T-helper 1 cell treated with Interleukin-12 subunit alpha and Interleukin-12 subunit beta and Interleukin-4 antibody, amounts not matched to agents 30 μg/mL and 1 μg/mL, for 36 hours (primary cell): Measurements from ENCODE around the gene PLEKHA7.
"Not testable (repeated sequence)": the region's sequence is repeated elsewhere in the genome, so short reads cannot be mapped to it uniquely, and the experiment has no call there.

ENCODE experiments used
- H3K27ac Mint-ChIP-seq: one replicate; pipeline ENCODE4 v1.8.0; 2021; ENCODE audit warnings: mild to moderate bottlenecking, mixed read lengths
- H3K27me3 Mint-ChIP-seq: one replicate; pipeline ENCODE4 v1.8.0; 2021; ENCODE audit warnings: low read depth, mixed read lengths
- H3K36me3 Mint-ChIP-seq: one replicate; pipeline ENCODE4 v1.8.0; 2021; ENCODE audit warnings: low read depth, mixed read lengths
- H3K4me1 Mint-ChIP-seq: one replicate; pipeline ENCODE4 v1.8.0; 2021; ENCODE audit warnings: low read depth, mixed read lengths
- H3K4me3 Mint-ChIP-seq: one replicate; pipeline ENCODE4 v1.8.0; 2021; ENCODE audit warnings: mild to moderate bottlenecking, moderate library complexity, mixed read lengths
- H3K9me3 Mint-ChIP-seq: one replicate; pipeline ENCODE4 v1.8.0; 2021; ENCODE audit warnings: mixed read lengths

Gene PLEKHA7

GRCh38 chr11:16887887-16888286, 126.3 kb downstream of the PLEKHA7 start:
- not testable (repeated sequence) for H3K27ac Mint-ChIP-seq, H3K4me1 Mint-ChIP-seq, H3K4me3 Mint-ChIP-seq, H3K27me3 Mint-ChIP-seq, H3K36me3 Mint-ChIP-seq
- H3K9me3 Mint-ChIP-seq, result peaks cover 16% of the 10 kb centered on the region

GRCh38 chr11:16883174-16883573, 131.0 kb downstream of the PLEKHA7 start:
- Mint-ChIP-seq H3K9me3 (no peaks in the 10 kb centered on the region), H3K27ac (no peak overlapping the region), H3K4me1 (no peaks in the 10 kb centered on the region), H3K4me3 (no peak overlapping the region), H3K36me3 (no peaks in the 10 kb centered on the region), H3K27me3 (no peaks in the 10 kb centered on the region)

- Mint-ChIP-seq H3K27ac (no peak overlapping the region), H3K27me3 (peaks cover 3% of the 10 kb centered on the region), H3K4me1 (no peaks in the 10 kb centered on the region), H3K4me3 (no peak overlapping the region), H3K36me3 (no peaks in the 10 kb centered on the region), H3K9me3 (no peaks in the 10 kb centered on the region)
Observed at GRCh38 chr11:16881766-16882165, 132.4 kb downstream of the PLEKHA7 start.

- no peak overlapping the region for H3K4me3 Mint-ChIP-seq
- H3K4me1 Mint-ChIP-seq, result no peaks in the 10 kb centered on the region
- H3K27ac Mint-ChIP-seq, result no peak overlapping the region
- H3K9me3 Mint-ChIP-seq, result no peaks in the 10 kb centered on the region
- H3K27me3 Mint-ChIP-seq, result peaks cover 3% of the 10 kb centered on the region
- no peaks in the 10 kb centered on the region for H3K36me3 Mint-ChIP-seq
Observed at GRCh38 chr11:16881074-16881709, 133.0 kb downstream of the PLEKHA7 start.

GRCh38 chr11:16880184-16880801, 133.9 kb downstream of the PLEKHA7 start:
- Mint-ChIP-seq H3K4me1 (no peaks in the 10 kb centered on the region), H3K27ac (no peak overlapping the region), H3K4me3 (no peak overlapping the region), H3K36me3 (no peaks in the 10 kb centered on the region), H3K27me3 (peaks cover 3% of the 10 kb centered on the region), H3K9me3 (no peaks in the 10 kb centered on the region)

GRCh38 chr11:16879690-16880089, 134.5 kb downstream of the PLEKHA7 start:
- Mint-ChIP-seq H3K27ac (no peak overlapping the region), H3K4me1 (no peaks in the 10 kb centered on the region), H3K27me3 (peaks cover 3% of the 10 kb centered on the region), H3K9me3 (no peaks in the 10 kb centered on the region), H3K36me3 (no peaks in the 10 kb centered on the region), H3K4me3 (no peak overlapping the region)

- Mint-ChIP-seq H3K4me1 (no peaks in the 10 kb centered on the region), H3K9me3 (no peaks in the 10 kb centered on the region), H3K36me3 (no peaks in the 10 kb centered on the region), H3K27ac (no peak overlapping the region), H3K27me3 (peaks cover 6% of the 10 kb centered on the region), H3K4me3 (no peak overlapping the region)
Observed at GRCh38 chr11:16876837-16877236, 137.4 kb downstream of the PLEKHA7 start.

GRCh38 chr11:16876053-16876752, 138.0 kb downstream of the PLEKHA7 start:
- no peaks in the 10 kb centered on the region for H3K4me1 Mint-ChIP-seq
- peaks cover 6% of the 10 kb centered on the region for H3K27me3 Mint-ChIP-seq
- H3K9me3 Mint-ChIP-seq, result no peaks in the 10 kb centered on the region

GRCh38 chr11:16874275-16874975, 139.8 kb downstream of the PLEKHA7 start:
- Mint-ChIP-seq H3K36me3 (no peaks in the 10 kb centered on the region), H3K9me3 (no peaks in the 10 kb centered on the region)

More at GRCh38 chr11:16876053-16876752, 138.0 kb downstream of the PLEKHA7 start:
- Mint-ChIP-seq H3K27ac (no peak overlapping the region), H3K4me3 (no peak overlapping the region), H3K36me3 (no peaks in the 10 kb centered on the region)

GRCh38 chr11:16873289-16873688, 140.9 kb downstream of the PLEKHA7 start:
- no peaks in the 10 kb centered on the region for H3K36me3 Mint-ChIP-seq
- H3K4me1 Mint-ChIP-seq, result no peaks in the 10 kb centered on the region
- no peak overlapping the region for H3K27ac Mint-ChIP-seq
- H3K9me3 Mint-ChIP-seq, result no peaks in the 10 kb centered on the region
- H3K4me3 Mint-ChIP-seq, result no peak overlapping the region
- peaks cover 6% of the 10 kb centered on the region for H3K27me3 Mint-ChIP-seq

More at GRCh38 chr11:16874275-16874975, 139.8 kb downstream of the PLEKHA7 start:
- no peak overlapping the region for H3K4me3 Mint-ChIP-seq
- H3K27me3 Mint-ChIP-seq, result peaks cover 6% of the 10 kb centered on the region
- no peak overlapping the region for H3K27ac Mint-ChIP-seq
- no peaks in the 10 kb centered on the region for H3K4me1 Mint-ChIP-seq

- Mint-ChIP-seq H3K27ac (no peak overlapping the region), H3K4me3 (no peak overlapping the region)
Observed at GRCh38 chr11:16871368-16871767, 142.8 kb downstream of the PLEKHA7 start.

GRCh38 chr11:16867097-16867496, 147.1 kb downstream of the PLEKHA7 start:
- Mint-ChIP-seq H3K27me3 (no peaks in the 10 kb centered on the region), H3K27ac (no peak overlapping the region), H3K9me3 (peaks cover 6% of the 10 kb centered on the region), H3K4me3 (no peak overlapping the region), H3K36me3 (no peaks in the 10 kb centered on the region), H3K4me1 (peaks cover 2% of the 10 kb centered on the region)

More at GRCh38 chr11:16871368-16871767, 142.8 kb downstream of the PLEKHA7 start:
- peaks cover 3% of the 10 kb centered on the region for H3K27me3 Mint-ChIP-seq
- no peaks in the 10 kb centered on the region for H3K4me1 Mint-ChIP-seq
- H3K36me3 Mint-ChIP-seq, result no peaks in the 10 kb centered on the region
- H3K9me3 Mint-ChIP-seq, result no peaks in the 10 kb centered on the region

- not testable (repeated sequence) for H3K4me1 Mint-ChIP-seq, H3K27ac Mint-ChIP-seq, H3K9me3 Mint-ChIP-seq, H3K4me3 Mint-ChIP-seq, H3K36me3 Mint-ChIP-seq, H3K27me3 Mint-ChIP-seq
Observed at GRCh38 chr11:16864428-16864827, 149.8 kb downstream of the PLEKHA7 start.

- Mint-ChIP-seq H3K4me1 (peaks cover 2% of the 10 kb centered on the region), H3K27ac (no peak overlapping the region), H3K4me3 (no peak overlapping the region), H3K27me3 (no peaks in the 10 kb centered on the region), H3K9me3 (peaks cover 6% of the 10 kb centered on the region), H3K36me3 (no peaks in the 10 kb centered on the region)
Observed at GRCh38 chr11:16863389-16863788, 150.8 kb downstream of the PLEKHA7 start.
